Dermis blood vessel endothelial cell (primary cell): ENCODE data around the gene LCE2B. TPM values are rescaled to one million over a fixed set of nuclear protein-coding genes. Genes with fewer than 3 reads are reported as not detected.
A peak's percentile ranks its signal among the peaks of the same experiment; 100 is the strongest.
"Not testable (repeated sequence)": the region's sequence is repeated elsewhere in the genome, so short reads cannot be mapped to it uniquely, and the experiment has no call there.

Experiments used
- DNase-seq: peaks from one replicate; pipeline ENCODE4 v3.0.0; 2010
- total RNA-seq: library from RNA; depleted of rRNA; stranded (reverse); fragments of >200 nt; gene quantifications from 2 replicates; pipeline ENCODE4 v1.2.3, GENCODE V29; 2014

The LCE2B gene, protein sequence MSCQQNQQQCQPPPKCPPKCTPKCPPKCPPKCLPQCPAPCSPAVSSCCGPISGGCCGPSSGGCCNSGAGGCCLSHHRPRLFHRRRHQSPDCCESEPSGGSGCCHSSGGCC
- total RNA-seq, result not detected in 2 replicates

DNA sequence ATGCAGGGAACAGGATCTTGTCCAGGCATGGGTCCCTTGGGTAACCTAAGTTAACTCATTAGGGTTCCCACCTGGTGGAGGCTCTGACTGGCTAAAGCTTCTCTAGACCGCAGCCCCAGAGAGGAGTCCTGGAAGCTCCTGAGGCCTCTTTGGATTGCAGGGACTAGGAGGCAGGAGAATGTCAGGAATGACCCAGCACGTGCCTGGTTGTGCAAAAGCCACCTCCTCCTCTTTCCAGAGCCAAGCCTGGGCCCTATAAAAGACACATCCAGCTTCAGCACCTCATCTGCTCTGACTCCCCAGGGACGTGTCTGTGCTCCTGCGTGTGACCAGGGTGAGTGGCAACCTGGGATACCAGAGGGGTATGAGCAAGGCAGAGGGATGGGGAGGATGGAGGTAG lies at the start of gene LCE2B:
Gene LCE2B (plus strand): TSS at position 301 of the 400 bp plus-strand sequence. CDS start 721 bp downstream, outside the sequence.
- DNase-seq, result not testable (repeated sequence)

DNA sequence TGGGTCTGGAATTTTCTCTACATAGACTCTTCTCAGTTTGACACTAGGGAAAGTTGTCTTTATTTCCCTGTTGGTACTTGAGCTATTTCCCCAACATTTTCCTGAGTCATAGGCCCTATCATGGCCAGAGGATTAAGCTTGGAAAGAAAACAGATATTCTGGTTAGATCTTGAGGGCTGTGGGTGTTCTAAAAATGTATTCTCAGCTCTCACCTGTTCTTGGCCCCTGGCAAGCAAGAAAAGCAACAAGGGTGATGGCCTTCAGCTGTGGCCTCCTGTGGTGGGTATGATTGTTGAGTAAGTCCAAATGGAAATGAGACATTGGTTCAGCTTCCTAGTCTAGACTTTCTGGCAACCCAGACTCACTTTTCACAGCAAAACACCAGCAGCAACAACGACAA lies 45.6 kb upstream of the LCE2B start:
- no peak for DNase-seq

DNA sequence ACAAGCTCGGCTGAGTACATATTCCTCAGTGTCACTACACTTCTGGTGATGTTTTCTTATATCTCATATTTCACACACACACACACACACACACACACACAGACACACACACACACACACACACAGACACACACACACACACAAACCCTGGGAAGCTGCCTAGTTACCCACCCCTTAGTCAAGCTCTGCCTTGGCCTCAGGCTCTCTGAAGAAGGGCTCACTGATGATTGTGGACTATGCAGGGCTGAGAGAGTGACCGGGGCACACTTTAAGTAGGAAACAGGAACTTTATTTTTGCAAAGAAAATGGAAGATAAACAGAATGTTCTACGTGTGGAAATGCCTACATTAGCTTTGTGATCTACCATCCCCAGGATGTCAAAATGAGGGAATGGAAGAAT lies 42.0 kb upstream of the LCE2B start:
- no peak for DNase-seq

DNA sequence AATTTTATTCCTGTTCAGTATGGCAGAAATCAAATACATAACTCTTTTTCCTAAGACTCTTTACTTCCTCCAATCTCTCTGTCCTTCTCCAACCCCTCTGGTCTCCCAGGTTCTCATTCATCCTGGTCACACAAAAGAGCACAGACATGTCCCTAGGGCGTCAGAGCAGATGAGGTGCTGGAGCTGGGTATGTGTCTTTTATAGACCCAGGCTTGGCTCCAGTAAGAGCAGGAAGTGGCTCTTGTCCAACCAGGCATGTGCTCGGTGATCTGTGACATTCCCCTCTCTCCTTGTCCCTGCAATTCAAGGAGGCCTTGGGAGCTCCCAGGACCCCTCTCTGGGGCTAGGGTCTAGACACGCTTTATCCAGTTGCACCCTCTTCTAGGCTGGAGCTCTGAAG lies 40.8 kb upstream of the LCE2B start:
- no peak for DNase-seq

DNA sequence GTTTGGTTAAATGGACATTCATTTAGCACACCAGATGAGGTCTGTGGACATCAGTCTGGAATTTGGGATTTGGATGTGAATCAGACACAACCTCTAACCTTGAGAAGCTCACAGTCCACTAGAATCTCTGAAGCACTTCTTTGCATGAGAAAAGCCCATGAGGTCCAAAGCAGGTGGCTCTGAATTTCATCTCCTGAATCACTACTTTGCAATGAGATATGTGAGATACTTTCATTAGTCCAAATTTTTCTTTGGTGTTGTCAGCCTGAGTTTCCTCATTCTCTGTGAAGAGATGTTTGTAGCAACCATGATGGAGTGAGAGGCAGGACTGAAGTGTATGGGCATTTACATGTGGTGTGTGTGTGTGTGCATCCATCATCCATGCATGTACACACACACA lies 39.3 kb upstream of the LCE2B start:
- DNase-seq, result no peak

DNA sequence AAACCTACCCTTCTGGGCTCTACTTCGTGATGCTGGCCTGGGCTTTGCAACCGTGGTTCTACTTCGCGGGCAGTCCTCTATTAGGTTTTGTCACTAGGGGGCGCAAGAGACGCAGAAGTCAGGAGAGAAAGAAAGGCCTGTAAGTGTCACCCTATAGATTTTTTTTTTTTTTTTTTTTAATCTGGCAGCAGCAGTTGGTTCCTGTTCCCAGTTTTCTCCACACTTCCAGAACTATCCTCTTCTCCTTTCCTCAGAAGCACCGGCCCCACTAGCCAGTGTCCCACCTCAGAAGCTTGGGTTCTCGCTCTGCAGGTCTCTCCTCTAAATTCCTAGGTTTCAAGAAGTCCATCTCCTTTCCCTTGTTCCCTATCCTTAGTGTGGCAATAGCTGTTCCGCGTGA lies 31.8 kb upstream of the LCE2B start:
- peak; percentile 72 for DNase-seq

DNA sequence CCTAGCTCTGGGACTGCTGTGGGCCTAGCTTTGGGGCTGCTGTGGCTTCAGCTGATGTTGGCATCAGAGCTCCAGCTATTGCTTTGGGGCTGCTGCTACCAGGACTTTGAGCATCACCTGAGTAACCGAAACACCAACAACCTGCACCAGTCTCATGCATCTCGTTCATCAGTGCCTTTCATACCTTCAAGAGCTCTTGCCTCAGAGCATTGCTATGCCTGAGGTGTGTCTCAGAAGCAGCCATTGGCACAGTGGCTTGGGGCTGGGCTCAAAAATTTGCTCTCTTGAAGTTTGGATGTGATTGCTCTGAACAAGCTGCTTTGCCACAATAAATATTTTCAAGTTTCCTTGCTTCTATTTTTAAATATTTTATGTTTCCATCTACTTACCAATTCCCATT lies 29.5 kb upstream of the LCE2B start:
- DNase-seq, result no peak

DNA sequence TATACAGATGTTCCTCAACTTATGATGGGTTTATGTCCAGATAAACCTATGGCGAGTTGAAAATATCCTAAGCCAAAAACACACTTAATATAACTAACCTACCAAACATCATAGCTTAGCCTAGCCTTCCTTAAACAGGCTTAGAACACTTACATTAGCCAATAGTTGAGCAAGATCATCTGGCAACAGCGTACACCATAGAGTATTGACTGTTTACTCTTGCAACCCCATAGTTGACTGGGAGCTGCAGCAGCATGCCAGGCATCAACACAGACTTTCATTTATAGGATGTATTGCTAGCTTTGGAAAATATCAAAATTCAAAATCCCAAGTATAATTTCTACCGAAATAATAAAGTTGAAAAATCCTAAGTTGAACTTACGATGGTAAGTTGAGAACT lies 28.2 kb upstream of the LCE2B start:
- DNase-seq, result no peak

DNA sequence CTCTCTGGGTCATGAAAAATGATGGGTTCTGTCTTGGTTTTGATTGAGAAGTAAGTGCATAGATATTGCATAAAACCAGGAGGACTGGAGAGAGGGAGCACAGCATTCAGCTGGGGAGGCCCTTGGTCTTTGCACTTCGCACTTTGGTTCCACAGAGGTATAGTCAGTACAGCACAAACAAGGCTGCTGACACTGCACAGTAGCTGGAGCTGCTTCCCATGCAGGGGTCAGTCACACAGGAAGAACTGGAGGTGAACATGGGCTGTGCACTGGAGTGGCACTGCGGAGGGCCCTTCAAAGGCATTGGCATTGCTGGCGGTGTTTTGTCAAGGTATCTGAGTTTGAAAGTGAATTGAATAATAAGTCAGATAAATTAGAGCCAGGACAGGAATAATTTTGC lies 27.3 kb upstream of the LCE2B start:
- no peak for DNase-seq

DNA sequence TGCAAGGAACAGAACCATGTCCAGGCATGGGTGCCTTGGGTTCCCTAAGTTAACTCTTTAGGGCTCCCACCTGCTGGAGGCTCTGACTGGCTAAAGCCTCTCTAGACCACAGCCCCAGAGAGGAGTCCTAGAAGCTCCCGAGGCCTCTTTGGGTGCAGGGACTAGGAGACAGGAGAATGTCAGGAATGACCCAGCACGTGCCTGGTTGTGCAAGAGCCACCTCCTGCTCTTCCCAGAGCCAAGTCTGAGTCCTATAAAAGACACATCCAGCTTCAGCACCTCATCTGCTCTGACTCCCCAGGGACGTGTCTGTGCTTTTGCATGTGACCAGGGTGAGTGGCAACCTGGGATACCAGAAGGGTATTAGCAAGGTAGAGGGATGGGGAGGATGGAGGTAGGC lies 22.8 kb upstream of the LCE2B start, which contains the start of gene LCE2D:
Gene LCE2D (plus strand): TSS at position 283 of the 400 bp plus-strand sequence. CDS start 726 bp downstream, outside the sequence.
- no peak for DNase-seq

DNA sequence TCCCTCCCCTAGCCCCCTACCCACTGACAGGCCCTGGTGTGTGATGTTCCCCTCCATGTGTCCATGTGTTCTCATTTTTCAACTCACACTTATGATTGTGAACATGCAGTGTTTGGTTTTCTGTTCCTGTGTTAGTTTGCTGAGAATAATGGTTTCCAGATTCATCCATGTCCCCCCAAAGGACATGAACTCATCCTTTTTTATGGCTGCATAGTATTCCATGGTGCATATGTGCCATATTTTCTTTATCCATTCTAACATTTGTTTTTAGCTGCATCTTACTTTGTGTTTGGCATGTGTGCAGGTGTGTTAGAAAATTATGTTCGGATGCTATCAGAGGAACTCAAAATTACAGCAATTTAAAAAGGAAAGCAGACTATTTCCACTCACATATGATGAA lies 19.8 kb upstream of the LCE2B start:
- DNase-seq, result not testable (repeated sequence)

DNA sequence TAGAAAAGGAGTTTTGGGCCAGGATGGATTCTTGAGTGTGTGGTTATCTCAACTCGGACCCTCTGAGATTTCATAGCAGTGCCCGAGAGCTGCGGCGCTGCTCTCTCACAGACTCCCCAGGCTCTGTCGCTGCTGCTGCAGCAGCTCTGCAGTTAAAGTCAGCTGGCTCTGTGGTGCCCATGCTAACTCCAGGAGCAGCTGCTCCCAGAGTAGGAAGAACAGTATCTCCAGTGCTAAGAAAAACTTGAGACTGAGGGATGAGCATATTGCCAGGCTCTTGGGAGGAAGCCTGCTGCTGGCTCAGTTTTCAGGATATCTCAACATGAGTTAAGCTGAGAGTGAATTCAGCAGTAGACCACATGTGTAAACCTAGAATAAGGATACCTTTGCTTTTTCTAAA lies 18.3 kb upstream of the LCE2B start:
- DNase-seq, result no peak

DNA sequence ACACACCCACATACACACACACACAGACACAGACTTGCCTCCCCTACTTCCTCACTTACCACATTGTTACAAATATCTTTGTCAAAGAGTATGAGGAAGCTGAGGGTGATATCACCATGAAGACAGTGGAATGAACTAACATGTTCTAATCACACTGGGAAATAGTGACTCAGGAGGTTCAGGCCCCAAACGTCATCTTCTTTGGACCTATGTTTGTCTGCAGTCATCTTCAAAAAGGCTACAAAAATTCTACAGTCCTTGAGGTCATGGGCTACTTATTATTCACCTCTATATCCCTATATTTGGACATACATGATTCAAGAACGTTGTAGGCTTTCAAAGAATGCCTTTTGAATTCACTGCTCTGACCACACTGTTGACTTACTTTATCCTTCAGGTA lies 12.9 kb upstream of the LCE2B start:
- DNase-seq, result no peak

DNA sequence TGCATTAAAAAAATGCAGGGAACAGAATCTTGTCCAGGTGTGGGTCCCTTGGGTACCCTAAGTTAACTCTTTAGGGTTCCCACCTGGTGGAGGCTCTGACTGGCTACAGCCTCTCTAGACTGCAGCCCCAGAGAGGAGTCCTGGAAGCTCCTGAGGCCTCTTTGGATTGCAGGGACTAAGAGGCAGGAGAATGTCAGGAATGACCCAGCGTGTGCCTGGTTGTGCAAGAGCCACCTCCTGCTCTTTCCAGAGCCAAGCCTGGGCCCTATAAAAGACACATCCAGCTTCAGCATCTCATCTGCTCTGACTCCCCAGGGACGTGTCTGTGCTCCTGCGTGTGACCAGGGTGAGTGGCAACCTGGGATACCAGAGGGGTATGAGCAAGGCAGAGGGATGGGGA lies 10.9 kb upstream of the LCE2B start, which contains the start of gene LCE2C:
Gene LCE2C (plus strand): TSS at position 297 of the 400 bp plus-strand sequence. CDS start 737 bp downstream, outside the sequence.
- not testable (repeated sequence) for DNase-seq

DNA sequence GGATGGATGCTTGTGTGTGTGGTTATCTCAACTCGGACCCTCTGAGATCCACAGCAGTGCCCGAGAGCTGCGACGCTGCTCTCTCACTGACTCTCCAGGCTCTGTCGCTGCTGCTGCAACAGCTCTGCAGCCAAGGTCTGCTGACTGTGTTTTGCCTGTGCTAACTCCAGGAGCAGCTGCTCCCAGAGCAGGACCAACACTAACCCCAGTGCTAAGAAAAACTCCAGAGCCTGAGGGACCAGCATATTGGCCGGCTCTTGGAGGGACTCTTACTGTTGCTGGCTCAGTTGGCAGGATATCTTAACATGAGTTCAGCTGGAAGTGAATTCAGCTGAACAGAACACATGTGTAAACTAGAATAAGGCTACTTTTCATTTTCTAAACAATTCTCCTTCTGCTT lies 6.5 kb upstream of the LCE2B start:
- no peak for DNase-seq

DNA sequence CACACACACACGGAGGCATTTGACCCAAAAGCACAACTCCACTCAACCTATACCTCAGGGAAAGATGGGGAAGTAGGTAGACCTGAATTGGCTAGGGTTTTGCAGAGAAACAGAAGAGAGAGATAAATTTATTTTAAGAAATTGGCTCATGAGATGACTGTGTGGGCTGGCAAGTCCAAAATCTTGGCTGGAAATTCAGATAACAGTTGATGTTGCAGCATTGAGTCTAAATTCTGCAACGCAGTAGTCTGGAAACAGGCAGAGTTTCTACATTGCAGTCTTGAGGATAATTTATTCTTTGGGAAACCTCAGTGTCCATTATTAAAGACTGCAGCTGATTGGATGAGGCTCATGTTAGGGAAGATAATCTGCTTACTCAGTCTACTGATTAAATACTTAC lies 4.3 kb upstream of the LCE2B start:
- no peak for DNase-seq

DNA sequence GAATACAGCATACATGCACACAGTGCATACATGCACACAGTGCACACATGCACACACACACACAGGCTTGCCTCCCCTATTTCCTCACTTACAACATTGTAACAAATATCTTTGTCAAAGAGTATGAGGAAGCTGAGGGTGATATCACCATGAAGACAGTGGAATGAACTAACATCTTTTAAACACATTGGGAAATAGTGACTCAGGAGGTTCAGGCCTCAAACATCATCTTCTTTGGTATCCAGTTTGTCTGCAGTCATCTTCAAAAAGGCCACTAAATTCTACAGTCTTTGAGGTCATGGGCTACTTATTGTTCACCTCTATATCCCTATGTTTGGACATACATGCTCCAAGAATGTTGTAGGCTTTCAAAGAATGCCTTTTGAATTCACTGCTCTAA lies 2.1 kb upstream of the LCE2B start:
- no peak for DNase-seq

DNA sequence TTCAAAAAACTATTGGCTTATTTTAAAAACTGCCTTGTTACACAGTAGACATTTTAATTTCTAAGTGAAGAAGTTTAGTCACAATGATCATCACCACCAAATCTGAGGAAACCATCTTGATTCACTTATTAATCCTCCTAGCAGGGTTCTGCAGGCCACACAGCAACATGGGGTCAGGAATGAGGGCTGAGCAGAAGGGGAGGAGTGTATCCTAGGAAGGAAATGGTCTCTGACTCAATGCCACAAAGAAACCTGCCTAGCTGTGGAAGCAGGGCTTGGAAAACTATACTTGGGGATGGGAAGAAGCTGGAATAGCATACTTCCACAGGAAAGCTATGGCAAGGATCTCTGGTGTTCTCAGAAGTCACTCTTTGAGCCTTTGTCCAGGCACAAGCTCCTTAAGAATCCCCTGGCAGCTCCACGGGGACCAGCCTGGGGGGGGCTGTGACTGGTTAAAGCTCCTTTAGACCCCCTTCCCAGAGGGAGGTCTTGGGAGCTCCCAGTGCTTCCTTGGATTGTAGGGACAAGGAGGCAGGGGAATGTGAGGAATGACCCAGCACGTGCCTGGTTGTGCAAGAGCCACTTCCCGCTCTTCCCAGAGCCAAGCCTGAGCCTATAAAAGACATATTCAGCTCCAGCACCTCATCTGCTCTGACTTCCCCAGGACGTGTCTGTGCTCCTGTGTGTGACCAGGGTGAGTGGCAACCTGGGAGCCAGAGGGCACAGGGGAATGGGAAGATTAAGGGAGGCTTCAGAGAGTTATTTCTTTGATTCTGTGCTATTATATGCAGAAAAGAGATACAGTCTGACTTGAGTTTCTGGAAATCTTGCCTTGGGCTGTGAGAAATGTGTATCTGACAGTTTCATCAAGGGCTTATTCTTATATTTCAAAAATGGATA lies 12.0 kb downstream of the LCE2B start, which contains the start of gene LCE2A:
Gene LCE2A (plus strand): TSS at position 645 of the 900 bp plus-strand sequence. CDS start 557 bp downstream, outside the sequence.
- no peak for DNase-seq

DNA sequence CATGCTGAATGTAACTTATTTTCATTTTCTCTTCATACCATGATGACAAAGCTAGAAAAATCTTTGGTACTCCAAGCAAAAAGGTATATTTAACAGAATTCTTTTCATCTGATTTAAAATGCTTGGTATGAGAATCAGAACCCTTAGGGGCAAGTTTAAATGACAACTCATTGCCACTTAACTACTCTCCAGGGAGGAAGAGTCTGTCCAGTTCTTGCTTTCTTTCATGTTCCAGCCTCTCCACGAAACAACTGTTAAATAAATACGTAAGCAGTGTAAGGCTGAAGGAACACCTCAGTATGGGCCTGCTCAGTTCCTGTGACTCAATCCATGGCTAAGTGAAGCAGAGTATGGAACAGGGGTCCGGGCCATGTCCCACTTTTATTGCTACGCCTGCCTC lies 13.8 kb downstream of the LCE2B start:
- DNase-seq, result no peak

DNA sequence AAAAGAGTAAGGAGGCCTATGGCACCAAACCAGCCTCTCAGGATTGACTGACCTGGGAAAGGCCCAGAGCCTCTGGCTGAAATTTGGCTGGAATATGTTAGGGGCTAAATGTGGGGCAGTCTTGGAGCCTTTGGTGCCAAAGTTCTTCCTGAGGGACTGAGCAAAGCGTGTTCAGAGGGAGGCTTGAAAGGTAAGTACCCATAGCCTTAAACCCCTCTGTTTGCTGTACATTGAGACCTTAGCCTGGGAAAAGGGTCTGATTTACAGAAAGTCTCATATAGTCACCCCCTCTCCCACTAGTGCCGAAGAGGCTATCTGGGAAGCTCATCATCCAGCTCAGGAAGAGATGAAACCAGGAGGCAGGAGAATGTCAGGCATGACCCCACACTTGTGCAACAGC lies 21.9 kb downstream of the LCE2B start, which contains the start of gene LCE4A:
Gene LCE4A (plus strand): TSS at position 301 of the 400 bp plus-strand sequence. CDS start 916 bp downstream, outside the sequence.
- DNase-seq, result no peak

DNA sequence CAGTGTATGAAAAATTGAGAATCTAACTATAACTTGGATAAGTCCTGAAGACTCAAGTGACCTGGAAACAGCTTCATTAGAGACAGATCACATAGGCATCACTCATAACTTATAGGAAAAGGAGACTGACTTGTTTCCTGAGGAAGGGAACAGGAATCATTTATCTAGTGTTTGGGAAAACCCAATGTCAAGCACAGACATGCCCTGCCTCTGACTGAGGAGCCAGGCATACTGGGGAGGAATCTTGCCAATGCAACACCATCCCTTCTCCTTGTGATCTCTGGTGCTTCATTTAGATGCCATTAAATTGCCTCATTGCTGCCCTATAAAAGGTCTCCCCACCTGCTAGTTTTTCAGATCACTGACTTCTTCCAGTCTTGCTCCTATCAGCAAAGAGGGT lies 32.3 kb downstream of the LCE2B start:
- DNase-seq, result no peak

DNA sequence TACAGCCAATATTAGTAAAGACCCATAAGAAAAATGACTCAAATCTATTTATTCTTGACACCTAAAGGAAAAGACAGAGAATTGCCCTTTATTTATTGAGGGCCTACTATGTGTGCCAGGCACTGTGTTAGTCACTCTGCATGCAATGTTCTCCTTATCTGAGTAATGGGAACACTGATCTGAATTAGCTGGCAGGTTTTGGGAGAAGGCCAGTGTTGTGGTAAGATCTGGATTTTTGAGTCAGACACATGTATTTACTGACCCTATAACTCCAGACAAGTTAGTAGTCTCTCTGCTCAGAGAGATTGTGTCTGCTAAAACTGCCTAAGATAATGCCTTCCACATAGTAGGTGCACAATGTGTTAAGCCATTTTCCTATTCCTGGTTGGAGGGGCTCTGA lies 39.3 kb downstream of the LCE2B start:
- no peak for DNase-seq

DNA sequence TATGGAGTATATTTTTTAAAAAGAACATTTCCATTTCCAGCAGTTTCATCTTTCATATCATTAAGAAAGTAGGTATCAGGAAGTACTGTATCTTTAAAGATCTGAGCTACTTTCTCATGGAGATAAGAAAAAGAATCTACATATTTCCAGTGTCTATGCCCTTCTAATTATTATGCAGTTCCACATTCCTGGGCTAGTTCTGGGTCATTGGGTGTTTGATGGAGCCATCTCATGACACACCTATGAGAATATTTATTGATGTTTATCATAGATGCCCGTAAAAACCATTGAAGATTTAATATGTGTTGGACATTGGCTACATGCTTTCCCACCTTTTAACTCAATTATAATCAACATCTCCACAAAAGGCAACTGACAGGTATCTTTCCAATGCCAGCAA lies 43.1 kb downstream of the LCE2B start:
- no peak for DNase-seq

DNA sequence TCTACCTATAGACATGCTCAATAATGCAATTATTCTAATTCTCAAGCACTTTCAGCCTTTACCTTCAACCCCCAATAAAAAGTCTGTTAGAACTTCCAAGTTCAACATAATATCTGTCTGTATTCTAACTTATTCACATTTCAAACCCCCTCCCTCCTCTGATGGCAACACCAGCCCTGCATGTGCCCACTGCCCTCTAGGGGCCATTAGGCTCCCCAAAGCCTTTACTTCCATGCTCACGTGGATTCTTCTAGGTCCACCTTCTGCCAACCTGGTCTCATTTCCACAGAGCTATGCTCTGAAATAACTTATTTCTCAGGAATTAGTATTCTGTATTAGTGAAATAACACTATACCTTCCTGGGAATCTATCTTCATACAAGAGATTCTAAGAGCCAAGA lies 49.7 kb downstream of the LCE2B start:
- no peak for DNase-seq
